HCEC 1CT (cell line): ENCODE data around the gene RMI2.

ENCODE experiments used
- DNase-seq: peaks from one replicate; pipeline ENCODE4 v3.0.0-alpha.2; 2017

RMI2 gene

DNA sequence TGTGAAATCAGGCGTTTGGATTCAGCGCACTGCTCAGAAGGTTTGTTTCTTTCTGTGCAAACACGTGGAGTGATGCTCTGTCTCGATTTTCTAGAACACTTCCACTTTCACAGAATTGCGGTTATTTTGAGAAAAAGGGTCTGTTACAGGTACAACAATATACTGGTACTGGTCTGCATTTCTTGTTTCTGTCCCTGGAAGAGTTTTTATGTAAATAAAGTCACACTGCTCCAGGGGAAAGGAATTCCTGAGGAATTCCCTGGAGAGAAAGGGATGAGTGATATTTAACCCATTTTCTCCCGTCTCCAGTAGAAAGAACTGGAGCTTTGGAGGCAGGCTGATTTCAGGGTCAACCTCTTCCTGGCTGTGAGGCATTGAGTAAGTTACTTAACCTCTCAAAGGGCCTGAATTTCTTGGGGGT lies 16.2 kb upstream of the RMI2 start:
- DNase-seq = peak; percentile 43

DNA sequence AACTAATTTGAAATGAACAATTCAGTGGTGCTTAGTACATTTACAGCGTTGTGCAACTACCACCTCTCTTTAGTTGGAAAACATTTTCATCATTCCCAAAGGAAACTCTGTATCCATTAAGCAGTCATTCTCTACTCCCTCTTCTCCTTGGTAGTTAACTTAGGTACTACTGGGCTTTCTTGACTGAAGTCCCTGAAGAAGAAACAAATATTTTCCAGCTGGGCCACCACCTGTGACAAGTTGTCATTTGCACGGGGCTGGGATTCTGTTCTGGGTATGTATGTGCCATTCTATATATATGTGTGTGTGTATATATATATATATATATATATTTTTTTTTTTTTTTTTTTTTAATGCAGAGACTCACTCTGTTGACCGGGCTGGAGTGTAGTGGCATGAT lies 15.4 kb upstream of the RMI2 start:
- DNase-seq = no peak

GRCh38 chr16:11330526-11331237 lies 14.6 kb upstream of the RMI2 start:
- no peak for DNase-seq

DNA sequence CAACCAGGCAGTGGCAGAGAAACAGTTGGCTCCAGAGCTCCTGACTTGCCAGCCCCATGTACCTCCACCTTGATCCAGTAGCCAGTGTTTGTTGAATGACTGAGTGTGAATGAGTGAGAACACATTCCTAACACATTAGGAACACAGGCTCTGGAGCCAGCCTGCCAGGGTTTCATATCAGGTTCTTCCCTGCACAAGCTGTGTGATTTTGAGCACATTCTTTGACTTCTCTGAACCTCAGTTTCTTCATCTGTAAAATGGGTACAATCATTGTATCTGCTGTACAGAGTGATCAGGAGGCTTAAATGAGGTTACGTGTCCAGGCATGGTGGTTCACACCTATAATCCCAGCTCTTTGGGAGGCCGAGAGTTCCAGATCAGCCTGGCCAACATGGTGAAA lies 13.3 kb upstream of the RMI2 start:
- no peak for DNase-seq

DNA sequence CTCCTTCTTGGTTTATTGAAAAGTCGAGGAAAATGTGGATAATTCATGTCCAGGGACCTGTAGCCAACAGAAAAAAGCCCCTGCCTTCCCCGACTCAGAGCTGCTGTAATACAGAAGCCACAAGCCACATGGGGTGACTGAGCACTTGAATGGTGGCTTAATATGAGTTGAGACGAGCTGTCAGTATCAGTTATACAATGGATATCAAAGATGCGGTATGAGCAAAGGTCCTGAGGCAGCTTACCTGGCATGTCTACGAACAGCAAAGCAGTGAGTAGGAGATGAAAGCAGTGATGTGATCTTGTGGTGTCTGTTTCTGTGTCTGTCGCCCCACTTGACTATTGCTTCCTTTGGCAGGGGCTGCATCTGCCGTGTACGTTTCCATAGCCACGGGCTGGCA lies 12.2 kb upstream of the RMI2 start:
- no peak for DNase-seq

DNA sequence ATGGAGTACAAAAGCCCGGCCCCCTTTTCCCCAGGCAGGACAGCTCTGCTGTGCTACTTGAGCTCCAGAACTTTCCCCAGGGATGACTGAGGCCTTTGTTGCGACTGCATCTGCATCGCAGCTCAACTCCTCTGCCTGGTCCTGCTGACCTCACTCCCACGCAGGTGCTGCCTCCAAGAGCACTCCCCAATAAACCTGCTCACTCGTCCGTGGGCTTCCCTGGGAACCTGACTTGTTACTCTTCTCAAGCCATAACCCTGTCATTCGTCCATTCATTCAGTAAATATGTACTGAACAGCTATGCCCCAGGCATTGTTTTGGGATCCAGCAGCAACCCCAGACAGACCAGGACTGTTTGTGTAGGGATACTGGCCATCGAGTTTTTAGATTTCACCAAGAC lies 11.6 kb upstream of the RMI2 start:
- no peak for DNase-seq

DNA sequence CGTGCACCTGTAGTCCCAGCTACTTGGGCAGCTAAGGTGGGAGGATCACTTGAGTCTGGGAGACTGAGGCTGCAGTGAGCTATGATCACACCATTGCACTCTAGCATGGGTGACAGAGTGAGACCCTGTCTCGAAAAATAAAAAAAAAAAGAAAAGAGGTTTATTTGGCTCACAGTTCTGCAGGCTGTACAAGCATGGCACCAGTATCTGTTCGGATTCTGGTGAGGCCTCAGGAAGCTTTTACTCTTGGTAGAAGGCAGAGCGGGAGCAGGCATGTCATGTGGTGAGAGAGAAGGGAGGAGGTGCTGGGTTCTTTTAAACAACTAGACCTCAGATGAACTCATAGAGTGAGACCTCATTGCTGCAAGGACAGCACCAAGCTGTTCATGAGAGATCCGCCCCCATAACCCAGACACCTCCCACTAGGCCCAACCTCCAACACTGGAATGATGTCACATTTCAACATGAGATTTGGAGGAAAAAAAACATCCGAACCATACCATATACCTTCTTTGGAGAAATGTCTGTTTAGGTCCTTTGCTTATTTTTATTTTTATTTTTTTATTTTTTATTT lies 10.3 kb upstream of the RMI2 start:
- peak; percentile 29 for DNase-seq

DNA sequence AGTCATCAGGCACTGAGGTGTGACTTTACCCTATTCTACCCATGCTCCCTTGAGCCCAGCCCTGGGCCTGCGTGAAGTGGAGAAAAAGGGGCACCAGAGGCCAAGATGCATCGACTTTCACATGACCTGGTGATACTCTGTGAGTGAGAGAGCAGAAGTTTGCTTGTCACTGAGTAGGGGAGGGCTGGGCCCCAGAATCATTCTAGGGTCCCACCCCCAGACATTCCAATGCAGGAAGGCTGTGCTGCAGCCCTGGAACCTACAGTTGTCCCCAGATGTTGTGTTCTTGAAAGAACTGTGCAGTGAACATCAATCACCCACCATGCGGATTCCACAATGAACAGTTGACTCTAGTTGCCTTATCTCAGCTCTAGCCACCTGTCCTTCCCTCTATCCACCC lies 6.2 kb upstream of the RMI2 start:
- no peak for DNase-seq

- DNase-seq = no peak
These were observed 4.5 kb upstream of the RMI2 start for GRCh38 chr16:11340710-11341109.

DNA sequence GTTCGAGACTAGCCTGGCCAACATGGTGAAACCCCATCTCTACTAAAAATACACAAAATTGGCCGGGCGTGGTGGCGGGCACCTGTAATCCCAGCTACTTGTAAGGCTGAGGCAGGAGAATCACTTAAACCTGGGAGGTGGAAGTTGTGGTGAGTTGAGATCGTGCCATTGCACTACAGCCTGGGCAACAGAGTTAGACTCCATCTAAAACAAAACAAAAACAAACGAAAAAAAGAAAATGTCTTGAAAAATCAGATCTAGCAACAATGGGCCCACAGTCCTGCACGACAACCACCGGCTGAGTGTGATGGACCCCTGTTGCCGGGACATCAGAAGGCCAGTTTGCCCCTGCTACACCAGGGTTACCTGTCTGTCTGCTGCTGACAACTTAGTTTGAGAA lies 3.9 kb upstream of the RMI2 start:
- DNase-seq = no peak

- no peak for DNase-seq
These were observed 3.0 kb upstream of the RMI2 start for GRCh38 chr16:11342021-11342855.

DNA sequence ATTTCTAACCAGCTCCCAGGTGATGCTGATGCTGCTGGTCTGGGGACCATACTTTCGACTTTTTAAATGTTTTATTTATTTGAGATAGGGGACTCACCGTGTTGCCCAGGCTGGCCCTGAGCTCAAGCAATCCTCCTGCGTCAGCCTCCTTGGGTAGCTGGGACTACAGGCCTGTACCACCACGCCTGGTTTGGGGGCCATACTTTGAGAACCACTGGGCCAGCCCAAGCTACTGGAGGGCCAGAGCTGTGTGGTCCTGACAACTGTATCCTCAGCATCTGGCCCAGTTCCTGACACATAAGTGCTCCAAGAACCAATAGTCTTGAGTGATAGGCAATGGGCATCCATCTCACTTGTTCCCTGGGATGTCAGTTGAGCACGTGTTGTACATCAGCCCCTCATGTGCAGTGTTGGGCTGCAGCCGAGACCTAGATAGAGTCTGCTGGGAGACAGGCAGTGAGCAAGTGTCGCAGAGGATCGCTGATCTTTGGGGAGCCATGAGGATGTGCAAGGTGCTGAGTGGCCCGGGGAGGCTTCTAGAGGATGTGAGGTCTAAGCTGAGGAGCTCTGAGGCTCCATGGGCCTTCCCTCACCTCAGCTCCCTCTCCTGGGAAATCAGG lies 1.6 kb downstream of the RMI2 start:
- no peak for DNase-seq

- no peak for DNase-seq
These were observed 2.6 kb downstream of the RMI2 start for GRCh38 chr16:11347831-11348230.

- no peak for DNase-seq
These were observed 3.7 kb downstream of the RMI2 start for GRCh38 chr16:11348737-11349598.

DNA sequence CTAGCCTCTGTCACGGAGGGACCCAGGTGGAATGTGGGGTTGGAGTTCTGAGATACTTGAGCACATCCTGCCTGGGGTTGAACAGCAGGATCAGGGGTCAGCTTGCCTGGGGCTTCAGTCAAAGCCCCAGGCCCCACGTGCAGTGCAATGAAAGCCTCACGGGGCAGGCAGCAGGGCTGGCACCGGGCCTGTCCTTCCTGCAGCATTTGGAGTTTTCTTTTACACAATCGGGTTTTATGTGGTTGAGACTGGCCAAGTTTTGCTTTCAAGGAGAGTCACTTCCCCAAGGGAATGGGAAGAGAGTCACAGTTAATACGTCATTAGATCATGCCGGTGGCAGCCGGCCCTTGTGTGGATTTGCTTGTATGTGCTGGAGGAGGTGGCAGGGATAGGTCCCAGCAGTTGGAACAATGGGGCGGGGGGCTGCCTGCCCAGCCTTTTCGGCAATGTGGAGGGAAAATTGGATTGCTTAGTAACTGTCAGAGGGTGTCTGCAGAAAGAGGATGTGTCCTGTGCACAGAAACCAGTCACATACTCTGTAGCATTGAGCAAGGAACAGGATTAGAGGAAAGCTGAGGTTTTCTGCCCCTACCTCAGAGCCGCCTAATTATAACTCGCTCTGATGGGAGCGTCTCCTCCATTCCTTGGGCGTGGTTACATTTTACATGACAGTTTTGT lies 4.5 kb downstream of the RMI2 start:
- DNase-seq = peak; percentile 41

- DNase-seq = no peak
These were observed 5.3 kb downstream of the RMI2 start for GRCh38 chr16:11350519-11350918.

GRCh38 chr16:11350921-11351335 lies 5.7 kb downstream of the RMI2 start:
- peak; percentile 66 for DNase-seq

GRCh38 chr16:11353158-11353557 lies 7.9 kb downstream of the RMI2 start:
- no peak for DNase-seq

DNA sequence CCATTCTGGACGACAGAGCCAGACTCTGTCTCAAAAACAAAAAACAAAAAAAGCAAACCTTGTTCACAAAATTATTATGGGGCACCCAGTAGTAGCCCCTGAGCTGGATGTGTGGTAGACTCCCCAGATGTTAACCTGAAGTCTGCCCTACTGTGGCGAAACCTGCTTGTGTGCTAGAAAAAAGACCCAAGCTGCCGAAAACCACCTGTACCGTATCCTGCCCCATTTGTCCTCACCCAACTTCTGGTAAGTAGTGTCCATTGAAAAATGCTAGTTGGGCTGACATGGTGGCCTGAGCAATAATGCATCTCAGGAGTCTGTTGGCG lies 9.1 kb downstream of the RMI2 start:
- DNase-seq = no peak

GRCh38 chr16:11354733-11355574 lies 9.7 kb downstream of the RMI2 start:
- DNase-seq = peak; percentile 48

DNA sequence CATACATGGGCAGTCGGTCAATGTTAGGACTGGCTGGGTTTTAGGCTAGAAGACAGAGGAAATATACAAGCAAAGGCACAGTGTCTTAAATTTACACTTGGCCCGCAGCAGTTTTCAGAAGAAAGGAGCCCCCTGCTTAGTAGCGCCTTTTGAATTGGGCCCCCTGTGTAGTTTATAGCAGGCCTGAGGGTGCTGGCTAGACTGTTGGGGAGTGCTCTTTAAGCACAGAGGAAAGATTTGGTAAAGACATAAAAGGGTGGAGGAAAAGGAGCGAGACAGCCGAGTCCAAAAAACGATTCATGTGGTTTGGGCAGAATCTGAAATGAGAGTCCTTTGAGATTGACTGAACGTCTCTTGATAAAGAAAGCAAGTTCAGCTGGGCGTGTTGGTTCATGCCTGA lies 10.6 kb downstream of the RMI2 start:
- DNase-seq = no peak
